Spleen (tissue), 7 donors: Measurements from ENCODE around the gene LDHAL6B.
A peak's percentile ranks its signal among the peaks of the same experiment; 100 is the strongest.

Experiments
- CTCF ChIP-seq, 11 experiments: fragments of 200-600 bp in 7 of 11; fragments of 450-650 bp in 4 of 11; sonication (generic) in 4 of 11; IDR thresholded peaks in 8 of 11; conservative IDR thresholded peaks in 3 of 11; 1 replicate in 7 of 11; 2 replicates in 4 of 11; pipeline versions ENCODE4 v1.4.0 to v1.8.0; 2016 to 2021; ENCODE audit warnings: antibody characterized with exemption in 11 of 11, inconsistent platforms in 4 of 11, mild to moderate bottlenecking in 1 of 11
- POLR2AphosphoS5 ChIP-seq, 3 donors: sonication (generic); formaldehyde crosslinking; IDR thresholded peaks; one replicate each; pipeline ENCODE4 v1.5.1; 2017; ENCODE audit warnings: antibody characterized with exemption in 3 of 3
- donor health status: DM: no; HTN: no; CAD: no; lungs with moderate emphysema.
- donor health status: DM: no; HTN: no; CAD: no.
- donor health status: DM: no; HTN: no; CAD: no.

- peak; percentile 29 to 70 (median 53) for TF ChIP-seq POLR2AphosphoS5 (IDR thresholded peaks at IDR 0.05)
- TF ChIP-seq CTCF (IDR thresholded peaks at IDR 0.05 in 8 of 11, conservative IDR thresholded peaks at IDR 0.05 in 3 of 11) = no peak
These were observed 36.2 kb upstream of the LDHAL6B start for GRCh38 chr15:59170295-59171066.
